Measurements from ENCODE around the gene CR2.

DNA sequence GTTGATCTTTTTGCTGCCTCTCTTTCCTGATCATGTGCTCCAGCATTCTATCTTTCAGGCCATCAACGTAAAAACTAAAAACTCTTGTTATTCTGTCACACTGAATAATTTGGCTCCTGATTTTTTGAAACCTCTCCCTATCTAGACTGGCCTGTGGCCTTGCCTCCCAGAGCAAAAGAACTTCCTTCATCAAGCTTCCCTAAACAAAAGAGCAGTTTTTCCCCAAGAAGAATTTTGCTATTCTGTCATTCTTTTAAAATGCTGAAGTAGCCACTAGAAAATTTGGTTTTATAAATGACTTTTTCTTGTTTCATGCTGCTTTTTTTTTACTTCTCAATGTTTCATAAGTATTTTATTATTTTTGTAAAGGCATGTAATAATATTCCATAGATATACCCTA is 37.1 kb upstream of the CR2 start:
- TF ChIP-seq, protein P1, sequence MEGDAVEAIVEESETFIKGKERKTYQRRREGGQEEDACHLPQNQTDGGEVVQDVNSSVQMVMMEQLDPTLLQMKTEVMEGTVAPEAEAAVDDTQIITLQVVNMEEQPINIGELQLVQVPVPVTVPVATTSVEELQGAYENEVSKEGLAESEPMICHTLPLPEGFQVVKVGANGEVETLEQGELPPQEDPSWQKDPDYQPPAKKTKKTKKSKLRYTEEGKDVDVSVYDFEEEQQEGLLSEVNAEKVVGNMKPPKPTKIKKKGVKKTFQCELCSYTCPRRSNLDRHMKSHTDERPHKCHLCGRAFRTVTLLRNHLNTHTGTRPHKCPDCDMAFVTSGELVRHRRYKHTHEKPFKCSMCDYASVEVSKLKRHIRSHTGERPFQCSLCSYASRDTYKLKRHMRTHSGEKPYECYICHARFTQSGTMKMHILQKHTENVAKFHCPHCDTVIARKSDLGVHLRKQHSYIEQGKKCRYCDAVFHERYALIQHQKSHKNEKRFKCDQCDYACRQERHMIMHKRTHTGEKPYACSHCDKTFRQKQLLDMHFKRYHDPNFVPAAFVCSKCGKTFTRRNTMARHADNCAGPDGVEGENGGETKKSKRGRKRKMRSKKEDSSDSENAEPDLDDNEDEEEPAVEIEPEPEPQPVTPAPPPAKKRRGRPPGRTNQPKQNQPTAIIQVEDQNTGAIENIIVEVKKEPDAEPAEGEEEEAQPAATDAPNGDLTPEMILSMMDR (IDR thresholded peaks at IDR 0.05; ENCODE audit: low read depth, low read length, missing input control), result no peak
- TF ChIP-seq YY1 (IDR thresholded peaks at IDR 0.05) (no peak), TAF1 (conservative IDR thresholded peaks at IDR 0.05) (no peak), HNF4A (conservative IDR thresholded peaks at IDR 0.05) (no peak), EGR1 (IDR thresholded peaks at IDR 0.05; ENCODE audit: low read depth in 2 of 2) (no peak)
- TF ChIP-seq, protein P2, sequence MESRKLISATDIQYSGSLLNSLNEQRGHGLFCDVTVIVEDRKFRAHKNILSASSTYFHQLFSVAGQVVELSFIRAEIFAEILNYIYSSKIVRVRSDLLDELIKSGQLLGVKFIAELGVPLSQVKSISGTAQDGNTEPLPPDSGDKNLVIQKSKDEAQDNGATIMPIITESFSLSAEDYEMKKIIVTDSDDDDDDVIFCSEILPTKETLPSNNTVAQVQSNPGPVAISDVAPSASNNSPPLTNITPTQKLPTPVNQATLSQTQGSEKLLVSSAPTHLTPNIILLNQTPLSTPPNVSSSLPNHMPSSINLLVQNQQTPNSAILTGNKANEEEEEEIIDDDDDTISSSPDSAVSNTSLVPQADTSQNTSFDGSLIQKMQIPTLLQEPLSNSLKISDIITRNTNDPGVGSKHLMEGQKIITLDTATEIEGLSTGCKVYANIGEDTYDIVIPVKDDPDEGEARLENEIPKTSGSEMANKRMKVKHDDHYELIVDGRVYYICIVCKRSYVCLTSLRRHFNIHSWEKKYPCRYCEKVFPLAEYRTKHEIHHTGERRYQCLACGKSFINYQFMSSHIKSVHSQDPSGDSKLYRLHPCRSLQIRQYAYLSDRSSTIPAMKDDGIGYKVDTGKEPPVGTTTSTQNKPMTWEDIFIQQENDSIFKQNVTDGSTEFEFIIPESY (IDR thresholded peaks at IDR 0.05), result no peak
- TF ChIP-seq, protein P3, sequence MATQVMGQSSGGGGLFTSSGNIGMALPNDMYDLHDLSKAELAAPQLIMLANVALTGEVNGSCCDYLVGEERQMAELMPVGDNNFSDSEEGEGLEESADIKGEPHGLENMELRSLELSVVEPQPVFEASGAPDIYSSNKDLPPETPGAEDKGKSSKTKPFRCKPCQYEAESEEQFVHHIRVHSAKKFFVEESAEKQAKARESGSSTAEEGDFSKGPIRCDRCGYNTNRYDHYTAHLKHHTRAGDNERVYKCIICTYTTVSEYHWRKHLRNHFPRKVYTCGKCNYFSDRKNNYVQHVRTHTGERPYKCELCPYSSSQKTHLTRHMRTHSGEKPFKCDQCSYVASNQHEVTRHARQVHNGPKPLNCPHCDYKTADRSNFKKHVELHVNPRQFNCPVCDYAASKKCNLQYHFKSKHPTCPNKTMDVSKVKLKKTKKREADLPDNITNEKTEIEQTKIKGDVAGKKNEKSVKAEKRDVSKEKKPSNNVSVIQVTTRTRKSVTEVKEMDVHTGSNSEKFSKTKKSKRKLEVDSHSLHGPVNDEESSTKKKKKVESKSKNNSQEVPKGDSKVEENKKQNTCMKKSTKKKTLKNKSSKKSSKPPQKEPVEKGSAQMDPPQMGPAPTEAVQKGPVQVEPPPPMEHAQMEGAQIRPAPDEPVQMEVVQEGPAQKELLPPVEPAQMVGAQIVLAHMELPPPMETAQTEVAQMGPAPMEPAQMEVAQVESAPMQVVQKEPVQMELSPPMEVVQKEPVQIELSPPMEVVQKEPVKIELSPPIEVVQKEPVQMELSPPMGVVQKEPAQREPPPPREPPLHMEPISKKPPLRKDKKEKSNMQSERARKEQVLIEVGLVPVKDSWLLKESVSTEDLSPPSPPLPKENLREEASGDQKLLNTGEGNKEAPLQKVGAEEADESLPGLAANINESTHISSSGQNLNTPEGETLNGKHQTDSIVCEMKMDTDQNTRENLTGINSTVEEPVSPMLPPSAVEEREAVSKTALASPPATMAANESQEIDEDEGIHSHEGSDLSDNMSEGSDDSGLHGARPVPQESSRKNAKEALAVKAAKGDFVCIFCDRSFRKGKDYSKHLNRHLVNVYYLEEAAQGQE (IDR thresholded peaks at IDR 0.05), result no peak

All from liver (tissue), 3 donors.